ENCODE results near the gene BLOC1S3.

- TF ChIP-seq CTCF (IDR thresholded peaks at IDR 0.05): no peak
- TF ChIP-seq POLR2A (IDR thresholded peaks at IDR 0.05): no peak
Observed at GRCh38 chr19:45206328-45206727, 27.7 kb downstream of the BLOC1S3 start.

All from suprapubic skin (tissue), 3 donors.